HG02852 (cell line): ENCODE data around the gene ARHGAP22.

ENCODE experiments used
- ATAC-seq: cut with Tn5 transposase; IDR thresholded peaks from one replicate; pipeline ENCODE4 v1.9.1; 2021; ENCODE audit warnings: mild to moderate bottlenecking, moderate library complexity; ENCODE audit not compliant: unreplicated experiment

Gene ARHGAP22

DNA sequence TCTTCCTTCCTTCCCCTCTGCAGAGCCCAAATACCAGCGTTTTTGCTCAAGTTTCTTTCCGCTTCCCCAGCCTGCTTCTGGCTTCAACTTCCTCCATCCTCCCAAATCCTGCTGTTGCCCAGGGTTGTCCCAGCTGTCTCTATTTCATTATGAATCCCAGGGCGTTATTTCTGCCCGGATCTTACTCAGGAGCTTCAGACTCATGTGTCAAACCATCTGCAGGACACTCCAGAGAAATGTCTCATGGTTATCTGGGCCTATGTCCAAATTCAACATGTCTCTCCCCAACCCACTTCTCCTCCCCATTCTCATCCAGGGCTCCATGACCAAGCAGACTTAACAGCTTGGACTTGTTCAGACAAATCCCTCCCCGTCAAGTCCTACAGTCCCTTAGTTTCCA, 15.6 kb downstream of the ARHGAP22 start:
- ATAC-seq, result no peak

DNA sequence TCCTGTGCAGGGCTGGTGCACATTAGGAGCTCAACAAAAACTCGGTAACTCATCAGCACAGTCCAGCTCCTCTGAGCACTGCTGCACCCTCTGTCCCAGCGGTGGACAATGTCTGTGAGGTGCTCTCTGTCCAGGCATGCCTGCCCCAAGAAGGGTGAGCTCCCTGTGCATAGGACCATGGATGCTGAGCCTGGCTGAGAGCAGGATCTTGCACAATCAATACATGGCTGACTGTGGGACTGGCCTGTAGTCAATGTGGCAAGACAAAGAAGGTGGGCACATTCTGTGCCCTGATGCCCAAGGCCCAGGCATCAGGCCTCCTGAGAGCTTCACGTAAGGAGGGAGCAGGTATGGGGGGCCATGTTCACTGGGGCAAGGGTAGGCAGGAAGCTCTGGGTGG, 17.1 kb downstream of the ARHGAP22 start:
- ATAC-seq, result no peak

DNA sequence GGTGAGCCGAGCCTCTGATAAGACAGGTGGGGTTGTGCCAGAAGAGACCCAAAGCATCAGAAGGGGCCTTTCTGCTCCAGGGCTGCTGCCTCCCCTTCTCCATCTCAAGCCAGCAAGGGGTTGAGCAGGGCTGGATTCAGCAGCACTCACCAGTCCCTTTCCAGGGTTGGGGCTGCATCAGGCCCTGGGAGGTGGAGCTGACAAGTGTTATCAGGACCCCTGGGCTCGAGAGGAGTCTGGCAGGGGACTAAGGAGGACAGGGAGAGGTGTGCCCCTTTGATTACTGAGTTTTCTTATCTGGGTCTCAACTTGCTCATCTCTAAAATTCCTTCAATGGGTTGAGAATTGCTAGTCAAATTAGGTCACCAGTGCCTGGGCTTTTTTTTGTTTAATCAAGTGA, 17.8 kb downstream of the ARHGAP22 start:
- ATAC-seq, result no peak

DNA sequence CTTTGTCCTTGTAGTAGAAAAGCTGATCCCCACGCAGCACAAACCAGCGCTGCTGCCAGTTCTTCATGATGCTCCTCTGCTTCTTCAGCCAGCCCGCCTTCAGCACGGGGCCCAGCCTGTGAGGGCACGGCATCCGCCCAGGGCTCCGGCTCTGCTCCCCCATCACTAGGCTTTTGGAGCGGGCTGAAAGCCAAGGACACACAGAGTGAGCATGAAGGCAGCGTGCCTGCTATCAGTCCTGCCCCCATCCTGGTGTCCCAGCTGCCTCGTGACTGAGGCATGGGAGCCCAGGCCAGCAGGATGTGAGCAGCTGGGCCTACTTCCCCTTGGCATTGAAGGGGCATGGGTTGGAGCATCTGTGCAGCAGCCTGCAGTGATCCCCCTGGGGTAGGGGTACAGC, 21.9 kb downstream of the ARHGAP22 start:
- ATAC-seq, result no peak

DNA sequence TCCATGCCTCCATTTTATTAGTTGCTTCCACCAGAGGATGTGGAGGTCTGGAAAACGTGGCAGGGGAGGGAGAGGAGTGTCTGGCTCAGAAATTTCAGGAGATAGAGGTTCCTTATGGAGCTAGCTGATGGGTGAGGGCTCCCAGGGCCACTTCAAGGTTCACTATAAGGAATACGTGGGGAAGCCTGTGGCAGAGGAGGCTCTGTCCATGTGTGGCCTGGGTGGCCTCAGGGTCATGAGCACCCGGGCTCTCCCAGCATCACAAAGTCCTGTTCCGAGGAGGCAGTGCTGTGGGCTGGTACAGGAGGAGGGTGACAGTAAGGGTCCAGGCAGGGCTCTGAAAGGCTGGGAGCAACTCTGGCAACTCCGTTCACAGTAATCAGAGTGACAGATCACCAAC, 24.6 kb downstream of the ARHGAP22 start:
- no peak for ATAC-seq

DNA sequence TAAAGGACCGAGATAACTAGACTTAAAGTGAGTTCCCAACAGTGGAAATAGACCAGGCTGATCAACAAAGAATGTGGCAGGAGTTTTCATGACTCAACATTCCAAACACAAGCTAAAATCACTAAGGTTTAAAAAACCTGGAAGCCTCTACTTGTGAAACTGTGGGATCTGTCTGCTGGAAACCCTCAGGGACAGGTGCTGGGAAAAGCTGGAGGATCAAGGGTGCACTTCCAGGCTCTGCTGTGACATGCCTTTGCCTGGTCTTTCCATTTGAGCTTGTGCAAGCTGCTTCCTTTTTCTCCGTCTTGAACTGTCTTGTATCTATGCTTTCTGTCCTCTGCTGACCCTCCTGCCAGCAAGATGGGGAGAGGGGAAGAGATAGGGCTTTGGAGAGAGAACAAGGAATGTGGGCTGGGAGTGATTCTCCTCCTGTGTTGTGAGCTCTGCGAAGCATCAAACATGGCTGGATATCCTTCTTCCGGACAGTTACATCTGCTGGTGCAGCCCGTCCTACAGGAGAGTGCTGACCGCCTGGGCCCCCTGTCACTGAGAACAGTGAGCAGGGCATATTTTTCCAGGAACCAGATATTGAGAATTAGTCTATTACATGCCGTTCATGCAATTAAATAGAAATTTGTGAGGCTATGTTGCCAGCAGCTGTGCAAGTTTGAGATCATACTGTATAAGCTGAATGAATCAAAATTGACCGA, 25.5 kb downstream of the ARHGAP22 start:
- no peak for ATAC-seq

DNA sequence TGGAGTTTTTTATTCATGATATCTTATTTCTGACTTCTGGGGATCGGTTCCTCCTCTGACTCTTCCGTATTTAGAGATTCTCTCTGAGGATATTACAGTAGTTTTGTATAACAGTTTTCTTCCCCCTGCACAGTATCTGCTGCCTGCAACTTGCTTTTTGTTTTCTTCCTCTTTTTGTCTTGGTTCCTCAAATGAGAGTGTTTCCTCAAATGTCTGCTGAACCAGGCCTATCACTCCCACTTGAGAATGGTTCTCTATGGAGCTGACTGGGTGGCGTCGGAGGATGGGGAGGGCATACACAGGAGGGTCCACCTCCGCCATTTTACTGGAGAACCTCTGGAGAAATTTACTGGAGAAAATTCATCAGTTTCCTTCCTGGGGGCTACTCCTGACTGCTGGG, 27.7 kb downstream of the ARHGAP22 start:
- peak; percentile 47 for ATAC-seq

DNA sequence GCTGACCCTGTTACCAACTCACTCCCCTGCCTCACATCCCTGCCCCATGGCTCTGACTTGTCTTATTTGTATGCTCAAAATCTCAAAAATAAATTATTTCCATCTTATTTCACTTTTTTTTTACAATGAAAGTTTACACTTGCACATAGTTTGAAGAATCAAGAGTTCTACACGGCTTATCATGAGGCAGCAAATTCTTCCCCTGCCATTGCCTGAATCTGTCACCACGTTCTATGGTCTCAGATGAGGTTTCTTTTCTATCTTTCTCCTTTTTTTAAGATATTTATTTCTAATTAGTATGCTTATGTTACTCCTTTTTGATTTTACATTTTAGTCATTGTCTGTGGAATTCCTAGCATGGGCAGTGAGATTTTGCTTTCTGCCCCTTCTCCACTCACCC, 28.4 kb downstream of the ARHGAP22 start:
- ATAC-seq, result no peak

DNA sequence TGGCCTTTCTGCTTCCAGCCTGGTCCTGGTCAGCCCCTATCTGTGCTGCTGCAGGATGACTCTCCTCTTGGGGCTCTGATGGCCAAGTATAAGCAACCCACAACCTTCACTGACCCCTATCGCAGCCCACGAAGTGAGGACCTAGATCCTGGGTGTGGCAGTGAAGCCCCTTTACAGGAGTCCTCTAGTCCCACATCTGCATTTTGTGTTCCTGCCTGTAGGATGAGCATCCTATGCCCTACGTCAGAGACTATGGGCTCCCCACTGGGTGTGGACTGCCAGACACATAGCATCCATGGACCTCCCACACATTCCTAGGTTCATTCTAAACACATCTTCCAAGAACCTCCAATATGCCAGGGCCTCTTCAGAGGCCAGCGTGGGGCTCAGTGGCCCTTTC, 29.0 kb downstream of the ARHGAP22 start:
- no peak for ATAC-seq

DNA sequence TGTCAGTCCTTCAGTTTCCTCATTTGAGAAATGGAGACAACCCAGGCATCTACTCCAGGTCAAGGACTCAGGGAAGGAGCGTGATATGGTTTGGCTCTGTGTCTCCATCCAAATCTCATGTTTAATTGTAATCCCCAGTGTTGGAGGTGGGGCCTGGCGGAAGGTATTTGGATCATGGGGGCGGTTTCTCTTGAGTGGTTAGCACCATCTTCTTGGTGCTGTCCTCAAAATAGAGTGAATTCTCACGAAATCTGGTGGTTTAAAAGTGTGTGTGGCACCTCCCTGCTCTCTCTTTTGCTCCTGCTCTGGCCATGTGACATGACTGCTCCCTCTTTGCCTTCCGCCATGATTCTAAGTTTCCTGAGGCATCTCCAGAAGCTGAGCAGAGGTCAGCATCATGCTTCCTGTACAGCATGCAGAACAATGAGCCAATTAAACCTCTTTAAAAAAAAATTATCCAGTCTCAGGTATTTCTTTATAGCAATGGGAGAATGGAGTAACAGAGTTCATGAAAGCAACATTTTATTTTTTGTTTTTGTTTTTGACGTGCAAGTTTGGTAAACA, 30.0 kb downstream of the ARHGAP22 start:
- ATAC-seq, result no peak

DNA sequence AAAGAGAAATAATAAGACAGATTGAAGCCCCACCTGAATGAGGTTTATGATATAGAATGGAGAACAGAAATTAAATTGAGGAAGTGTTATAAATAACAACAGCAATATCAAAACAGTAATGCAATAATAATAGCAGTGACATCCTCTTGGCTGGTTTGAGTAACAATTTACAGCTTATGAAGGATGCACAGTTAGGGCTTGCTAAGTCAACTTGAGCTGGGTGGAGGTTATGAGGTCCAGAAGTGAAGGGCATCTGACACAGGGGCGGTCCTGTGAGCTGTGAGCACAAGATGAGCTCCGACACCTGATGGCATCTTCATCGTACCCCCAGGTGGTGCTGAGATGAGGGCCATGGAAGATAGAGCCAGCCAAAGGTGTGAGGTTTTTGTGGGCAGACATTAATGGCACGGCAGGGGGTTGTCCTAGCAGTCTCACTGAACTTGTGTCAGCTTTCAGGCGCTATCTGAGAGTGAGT, 30.5 kb downstream of the ARHGAP22 start:
- no peak for ATAC-seq

DNA sequence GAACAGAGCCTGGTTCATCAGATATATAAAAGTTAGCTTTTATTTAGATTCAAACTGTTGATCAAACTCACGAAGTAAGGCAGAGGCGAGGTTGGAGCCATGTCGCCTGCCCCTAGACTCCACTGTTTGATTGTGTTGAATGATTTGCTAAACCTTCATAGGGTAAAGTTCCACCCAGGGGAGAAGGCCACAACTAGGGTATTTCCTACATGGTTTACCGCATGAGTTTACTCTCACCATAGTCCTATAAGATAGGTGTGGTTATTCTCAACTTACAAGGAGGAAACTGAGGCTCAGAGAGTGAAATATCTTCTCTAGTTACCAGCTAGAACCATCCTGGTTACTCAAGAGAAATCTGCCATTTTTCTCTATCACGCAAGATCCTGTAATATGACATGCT, 31.8 kb downstream of the ARHGAP22 start:
- ATAC-seq, result no peak

DNA sequence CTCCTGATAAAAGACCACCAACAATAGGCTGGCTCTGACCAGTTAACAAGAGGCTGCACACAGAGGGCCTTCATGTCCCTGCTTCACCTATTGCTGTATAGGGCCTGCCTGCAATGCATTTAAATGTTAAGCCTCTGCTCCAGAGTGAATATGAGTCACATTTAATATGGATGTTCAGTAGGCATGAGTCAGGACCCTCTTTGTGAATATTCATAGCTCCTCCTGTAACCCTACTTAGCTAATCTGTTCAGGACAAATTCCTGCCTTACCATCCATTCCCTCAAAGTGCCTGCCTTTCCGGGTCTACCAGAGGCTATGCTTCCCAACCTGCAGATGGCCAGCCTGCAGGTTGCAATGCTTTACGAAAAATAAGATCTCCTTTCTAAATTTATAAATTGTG, 32.5 kb downstream of the ARHGAP22 start:
- no peak for ATAC-seq

DNA sequence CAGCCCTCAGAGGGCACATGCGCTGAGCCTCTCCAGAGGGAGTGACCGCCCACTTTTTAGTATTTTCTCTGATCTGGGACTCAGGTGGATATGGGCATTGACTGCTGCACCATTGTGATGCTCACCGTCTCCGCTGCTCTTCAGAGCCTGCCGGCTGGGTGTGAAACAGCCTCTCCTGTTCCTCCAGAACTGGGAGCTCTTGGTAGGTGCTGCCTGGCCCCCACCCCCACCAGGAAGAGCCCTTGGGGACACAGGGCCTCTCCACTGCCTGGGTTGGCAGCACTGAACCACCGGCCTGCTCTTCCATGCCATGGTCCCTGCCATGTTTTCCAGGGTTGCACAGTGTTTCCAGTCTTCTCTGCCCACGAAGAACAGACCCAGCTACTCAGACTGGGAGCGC, 36.3 kb downstream of the ARHGAP22 start:
- ATAC-seq, result no peak

DNA sequence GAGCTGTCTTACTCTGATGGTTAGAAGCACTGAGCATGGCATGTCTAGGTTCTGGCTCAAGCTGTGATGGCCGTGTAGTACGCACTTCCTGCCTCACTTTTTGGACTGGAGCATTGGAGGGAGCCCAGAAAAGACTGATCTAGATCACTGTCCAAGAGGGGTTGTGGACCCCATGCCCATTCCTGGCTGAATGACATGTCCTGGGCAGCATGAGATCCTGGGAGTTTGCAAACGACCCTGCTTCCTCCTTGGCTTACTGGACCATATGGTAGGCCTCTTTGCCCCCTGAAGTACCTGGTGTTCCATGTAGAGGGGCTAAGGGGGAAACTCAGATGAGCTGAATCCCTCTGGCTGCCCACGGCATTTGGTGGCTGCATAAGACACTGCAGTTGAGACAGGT, 36.7 kb downstream of the ARHGAP22 start:
- no peak for ATAC-seq

DNA sequence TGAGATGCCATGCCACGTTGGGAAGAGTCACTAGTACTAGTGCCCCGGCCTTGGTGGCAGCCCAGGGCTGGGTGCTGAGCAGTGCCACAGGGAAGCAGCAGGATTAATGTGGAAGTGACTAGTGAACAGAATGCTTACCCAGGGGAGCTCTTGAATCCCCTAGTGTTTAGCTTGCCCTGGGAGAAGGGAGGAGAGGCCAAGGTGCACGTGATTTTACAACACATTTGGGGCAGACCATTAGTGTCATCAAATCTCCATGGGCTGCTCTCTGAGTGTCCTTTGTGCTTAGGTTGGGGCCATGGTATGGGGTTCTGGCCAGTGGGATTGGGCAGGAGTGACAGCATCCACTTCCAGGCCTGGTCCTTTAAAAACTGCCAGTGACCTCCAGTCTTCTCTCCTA, 37.5 kb downstream of the ARHGAP22 start:
- no peak for ATAC-seq

DNA sequence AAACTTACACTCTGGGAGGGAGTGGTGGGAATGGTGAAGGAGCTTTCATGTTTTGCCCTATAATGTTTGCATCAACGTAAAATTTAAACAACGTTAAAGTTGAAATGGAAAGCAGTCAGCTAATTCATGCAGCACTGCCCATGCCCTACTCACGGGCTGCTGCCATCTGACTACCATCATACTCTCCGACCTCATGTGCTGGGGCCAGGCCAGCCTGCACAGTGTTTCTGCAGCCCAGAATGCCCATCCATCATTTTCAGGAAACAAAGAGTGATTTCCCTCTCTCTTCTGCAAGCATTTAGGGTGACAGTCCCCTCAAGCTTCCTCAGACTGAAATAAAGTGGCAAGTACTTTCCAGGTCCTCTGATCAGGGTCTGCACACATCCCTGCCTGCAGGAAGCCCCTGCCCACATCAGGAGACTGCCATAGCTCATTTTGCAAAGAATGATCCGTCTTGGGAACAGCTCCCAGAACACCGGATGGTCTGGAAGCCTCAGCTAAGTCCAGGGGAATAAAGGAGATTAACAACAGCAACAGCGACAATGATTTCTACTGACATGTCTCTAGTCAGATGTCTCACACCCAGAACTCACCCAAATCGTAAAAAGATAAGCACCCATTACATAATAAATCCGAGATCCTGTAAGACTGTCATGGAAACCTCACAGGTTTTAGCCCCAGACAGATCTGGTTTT, 40.3 kb downstream of the ARHGAP22 start:
- ATAC-seq, result no peak

DNA sequence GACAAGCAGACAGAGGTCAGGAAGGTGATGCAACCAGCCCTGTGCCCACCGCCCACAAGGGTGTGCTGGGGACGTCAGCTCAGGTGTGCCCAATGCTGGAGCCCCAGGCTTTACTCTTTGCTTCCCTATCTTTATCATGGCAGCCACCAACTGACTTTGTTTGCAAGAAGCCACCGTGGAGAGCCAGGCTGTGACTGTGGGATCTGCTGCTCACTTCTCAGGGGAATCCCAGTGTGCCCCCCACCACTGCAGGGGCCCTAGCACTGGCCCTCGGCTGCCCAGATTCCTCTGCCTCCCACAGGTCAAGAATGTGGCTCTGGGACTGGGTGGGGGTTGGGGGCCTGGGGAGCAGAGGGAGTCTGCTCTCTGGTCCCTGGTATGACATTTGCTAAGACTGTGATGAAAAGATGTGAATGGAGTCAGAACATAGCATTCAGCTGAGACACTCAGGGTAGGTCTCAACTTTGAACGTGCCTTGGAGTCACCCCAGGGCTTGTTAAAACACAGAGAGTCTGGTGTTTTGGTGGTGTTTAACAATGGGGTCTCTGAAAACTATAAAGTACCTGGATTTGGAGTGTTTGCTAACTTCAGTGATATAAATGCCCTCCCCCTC, 47.3 kb downstream of the ARHGAP22 start:
- ATAC-seq, result no peak

DNA sequence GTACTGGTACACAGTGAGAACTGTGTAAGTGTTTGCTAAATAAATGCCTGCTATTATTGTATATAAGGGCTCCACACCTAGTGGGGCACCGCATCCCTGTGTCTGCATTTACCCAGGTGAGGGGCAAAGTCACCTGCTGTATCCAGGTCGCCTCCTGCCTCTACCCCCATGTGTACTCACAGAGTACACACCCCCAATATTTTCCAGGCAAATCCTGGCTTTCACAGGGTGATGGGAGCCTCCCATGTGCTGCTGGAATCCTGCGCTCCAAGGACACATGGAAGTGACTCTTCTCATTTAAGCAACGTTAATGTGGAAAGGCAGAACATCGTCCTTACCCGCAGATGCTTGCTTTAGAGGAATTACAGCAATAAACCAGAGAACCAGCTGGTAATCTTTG, 48.2 kb downstream of the ARHGAP22 start:
- ATAC-seq, result no peak

DNA sequence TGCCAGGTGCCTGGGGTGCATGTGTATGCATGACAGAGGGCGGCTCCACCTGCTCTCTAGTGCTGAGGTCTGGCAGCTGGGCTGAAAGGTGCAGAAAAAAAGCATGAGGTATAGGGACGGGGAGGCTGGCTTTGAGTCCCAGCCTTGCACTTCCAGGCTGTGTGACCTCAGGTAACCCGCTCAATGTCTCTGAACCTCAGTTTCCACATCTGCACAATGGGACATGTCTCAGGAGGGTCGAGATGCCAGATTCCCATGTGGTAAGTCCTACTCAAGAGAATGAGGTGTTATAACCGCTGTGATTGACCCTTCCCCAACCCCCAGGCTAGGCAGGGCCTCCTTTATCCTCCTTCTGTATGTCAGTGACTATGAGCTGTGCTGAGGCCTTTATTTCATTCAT, 48.8 kb downstream of the ARHGAP22 start:
- no peak for ATAC-seq

DNA sequence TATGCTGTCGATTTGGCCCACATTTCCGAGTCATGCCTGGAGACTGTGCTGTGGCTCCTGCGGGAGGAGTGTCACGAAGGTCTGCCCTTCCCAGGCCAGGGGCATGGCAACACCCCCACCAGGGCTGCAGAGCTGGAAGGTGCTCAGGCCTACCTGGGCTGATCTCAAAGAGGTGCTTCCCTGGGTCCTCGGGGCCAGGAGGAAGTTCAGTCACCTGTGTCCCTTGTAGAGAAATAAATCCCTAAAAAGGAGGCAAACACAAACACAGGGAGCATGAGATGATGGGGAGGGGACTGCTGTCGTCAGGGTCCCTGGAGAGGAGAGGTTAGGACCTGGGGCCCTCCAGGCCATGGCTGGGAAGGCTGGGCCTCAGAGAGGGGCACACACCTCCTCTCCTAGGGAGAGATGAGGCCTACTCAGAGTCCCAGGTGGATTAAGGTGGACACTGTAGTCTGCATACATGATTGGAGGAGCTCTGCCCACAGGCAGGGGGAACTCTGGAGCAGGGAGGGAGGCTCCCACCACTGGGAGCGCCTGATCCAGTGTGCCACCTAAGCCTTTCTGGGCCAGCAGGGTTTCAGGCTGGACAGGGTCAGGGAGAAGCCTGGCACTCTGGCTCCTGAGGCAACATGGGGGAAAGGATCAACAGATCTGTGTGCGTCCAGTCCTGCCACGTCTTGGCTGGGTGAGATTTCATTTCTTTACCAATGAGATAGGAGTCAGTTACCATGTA, 49.4 kb downstream of the ARHGAP22 start:
- ATAC-seq, result no peak
